Stimulated activated CD8-positive, alpha-beta memory T cell treated with anti-CD3 and anti-CD28 coated beads, Interleukin-15, amount 100 ng/mL, for 4 hours (primary cell): ENCODE results near the gene MLLT3.

Experiments used
- DNase-seq, 2 donors: peaks; one replicate each; pipeline ENCODE4 v3.0.0-alpha.2; 2020; ENCODE audit warnings: low read depth in 2 of 2

MLLT3 gene

DNA sequence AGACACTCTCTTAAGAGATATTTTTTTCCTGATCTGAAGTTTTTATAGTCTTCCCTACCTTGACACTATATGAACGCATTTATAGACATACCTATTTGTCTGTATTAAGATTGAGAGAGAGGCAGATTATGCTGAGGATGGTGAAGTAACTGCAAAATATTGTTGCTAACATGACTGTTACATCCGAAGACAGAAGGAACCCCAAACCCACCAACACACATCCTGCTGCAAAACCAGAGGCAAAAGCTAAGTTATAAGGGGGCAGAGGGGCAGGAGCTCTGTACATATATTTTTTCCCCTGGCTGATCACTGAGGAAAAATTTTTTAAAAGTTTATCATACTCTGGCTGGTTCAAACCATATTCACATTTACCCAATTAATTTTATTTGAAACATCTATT lies 279.0 kb downstream of the MLLT3 start:
- no peak for DNase-seq

DNA sequence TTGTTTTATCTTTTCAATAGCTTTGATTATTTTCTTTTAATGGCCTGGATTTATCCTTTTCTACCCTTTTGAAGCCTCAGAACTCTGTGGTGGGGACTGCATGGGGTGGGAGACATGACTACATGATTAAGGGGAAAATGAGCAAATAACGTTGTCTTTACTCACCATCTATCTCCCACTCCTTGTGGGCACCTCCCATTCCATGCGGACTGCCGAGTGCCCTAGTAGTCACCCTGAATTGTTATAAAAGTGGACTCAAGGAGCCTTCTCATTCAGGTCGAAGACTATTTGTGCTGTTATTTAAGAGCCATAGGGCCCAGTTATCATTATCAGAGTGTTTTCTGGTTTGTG lies 281.8 kb downstream of the MLLT3 start:
- DNase-seq = no peak

DNA sequence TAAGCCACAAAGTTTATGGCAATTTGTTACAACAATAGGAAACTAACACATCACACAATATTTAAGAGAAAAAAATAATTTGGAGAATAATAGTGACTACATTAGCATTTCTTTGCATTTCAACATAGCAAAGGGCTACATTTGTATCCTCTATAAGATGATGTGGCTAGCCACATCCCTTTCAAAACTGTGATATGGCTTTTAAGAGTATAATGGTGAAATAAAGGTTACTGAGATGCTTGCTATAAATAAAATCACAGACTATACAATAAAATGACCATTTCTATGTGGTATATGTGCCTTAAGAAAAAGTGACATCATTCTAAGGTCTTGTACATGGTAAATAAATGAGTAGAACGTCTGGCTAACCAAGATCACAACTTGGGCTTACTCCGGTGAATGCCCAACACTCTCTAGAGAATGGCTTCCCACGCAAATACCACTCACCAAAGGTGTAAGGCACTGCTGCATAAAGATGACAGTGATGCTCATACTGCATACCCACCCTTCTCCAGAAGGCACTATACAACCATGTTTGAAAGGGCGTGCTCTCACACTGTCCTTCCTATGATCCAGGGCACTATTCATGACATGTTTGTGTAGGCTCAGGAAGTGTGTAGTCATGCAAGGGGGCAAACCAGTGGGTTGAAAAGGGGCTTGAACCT lies 286.5 kb downstream of the MLLT3 start:
- DNase-seq = no peak

DNA sequence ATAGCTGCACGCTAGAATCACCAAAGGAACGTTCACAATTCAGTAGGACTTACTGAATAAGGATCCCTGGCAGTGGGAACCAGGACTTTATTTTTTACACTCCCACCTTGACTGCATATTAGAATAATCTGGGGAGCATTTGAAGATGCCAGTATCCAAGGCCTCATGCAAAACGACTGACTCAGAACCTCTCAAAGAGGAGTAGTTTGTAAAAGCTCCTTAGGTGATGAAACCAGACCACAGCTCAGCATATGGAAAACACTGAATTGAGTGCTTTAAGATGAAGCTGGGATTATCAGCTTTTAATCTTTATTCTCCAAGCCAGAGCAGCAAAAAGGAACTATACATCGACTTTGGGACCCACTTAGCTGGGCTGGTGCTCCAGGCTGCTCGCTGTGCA lies 288.3 kb downstream of the MLLT3 start:
- DNase-seq = no peak

DNA sequence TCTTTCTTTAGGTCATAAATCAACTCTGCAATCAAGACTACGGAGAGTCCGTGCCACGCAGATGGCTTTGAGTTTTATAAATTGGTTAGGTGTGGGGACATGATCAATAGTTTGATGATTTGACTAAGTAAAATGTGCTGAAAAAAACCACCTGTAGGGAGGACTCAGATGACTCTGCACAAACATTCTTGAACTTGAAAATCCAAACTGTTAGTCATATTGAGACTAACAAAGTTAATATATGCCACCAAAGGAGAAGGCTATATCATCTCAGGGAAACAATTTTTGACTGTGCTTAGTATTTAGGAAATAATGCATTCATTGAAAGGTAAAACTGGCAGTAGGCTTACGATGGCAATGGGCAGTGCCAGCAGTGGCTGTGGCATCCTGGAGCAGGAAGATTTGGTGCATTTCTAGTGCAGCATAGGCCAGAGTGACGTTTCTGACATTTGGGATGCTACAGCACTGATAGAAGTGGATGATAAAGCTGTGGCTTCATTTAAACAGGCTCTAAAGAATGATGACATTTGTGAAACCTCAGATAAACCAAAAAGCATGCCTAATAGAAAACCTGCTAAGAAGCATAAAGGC lies 291.1 kb downstream of the MLLT3 start:
- DNase-seq = no peak

DNA sequence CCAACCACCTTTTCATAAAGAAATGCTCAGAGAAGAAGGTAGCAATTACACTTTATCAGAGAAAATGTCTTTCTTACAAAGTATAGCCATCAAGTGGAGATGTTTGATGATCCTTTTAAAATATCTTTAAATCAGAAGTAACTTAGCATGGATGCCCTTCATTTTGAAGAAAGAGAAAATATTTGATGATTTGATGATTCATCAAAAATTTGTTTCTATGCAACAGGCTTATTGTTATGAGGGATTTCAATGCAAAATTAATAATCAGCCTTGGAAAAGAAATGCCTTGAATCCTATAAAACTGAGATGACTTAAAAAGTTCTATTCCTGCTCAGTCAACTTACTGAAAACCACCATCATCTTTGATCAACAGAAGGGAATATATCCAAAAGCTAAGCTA lies 291.6 kb downstream of the MLLT3 start:
- DNase-seq = no peak

DNA sequence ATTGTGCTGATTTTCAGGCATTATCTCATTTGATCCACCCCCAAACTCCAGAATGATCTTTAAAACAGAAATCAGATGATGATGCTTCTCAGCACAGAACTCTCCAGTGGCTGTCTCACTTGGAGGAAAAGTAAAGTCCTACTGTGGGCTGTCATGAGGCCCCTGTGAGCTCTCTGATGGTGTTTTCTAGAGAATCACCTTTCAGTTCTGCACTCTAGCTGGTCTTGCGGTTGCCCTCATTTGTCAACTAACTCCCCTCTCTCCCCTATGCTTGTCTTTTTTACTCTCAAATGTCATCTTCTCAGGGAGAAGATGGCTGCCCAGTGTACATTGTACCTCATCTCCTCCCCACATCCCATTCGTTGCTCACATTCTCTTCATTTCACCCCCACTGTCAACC lies 295.8 kb downstream of the MLLT3 start:
- DNase-seq = no peak

DNA sequence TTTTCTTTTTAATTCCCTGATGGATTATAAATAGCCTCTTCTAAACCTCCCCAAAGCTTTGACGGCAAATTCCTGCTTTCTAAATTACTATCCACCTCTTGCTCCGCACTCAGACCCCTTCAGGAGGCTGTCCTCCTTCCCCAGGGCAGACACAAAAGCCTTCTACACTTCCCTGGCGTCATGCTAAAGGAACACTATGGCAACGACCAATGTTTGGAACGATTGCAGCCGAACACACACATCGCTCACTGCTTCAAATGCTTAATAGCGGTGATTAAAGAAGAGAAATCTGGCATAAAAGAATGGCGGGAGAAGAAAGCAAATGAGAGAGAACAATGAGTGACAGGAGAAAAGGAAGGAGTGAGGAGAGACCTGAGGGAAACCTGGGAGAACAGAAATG lies 297.3 kb downstream of the MLLT3 start:
- DNase-seq = no peak

DNA sequence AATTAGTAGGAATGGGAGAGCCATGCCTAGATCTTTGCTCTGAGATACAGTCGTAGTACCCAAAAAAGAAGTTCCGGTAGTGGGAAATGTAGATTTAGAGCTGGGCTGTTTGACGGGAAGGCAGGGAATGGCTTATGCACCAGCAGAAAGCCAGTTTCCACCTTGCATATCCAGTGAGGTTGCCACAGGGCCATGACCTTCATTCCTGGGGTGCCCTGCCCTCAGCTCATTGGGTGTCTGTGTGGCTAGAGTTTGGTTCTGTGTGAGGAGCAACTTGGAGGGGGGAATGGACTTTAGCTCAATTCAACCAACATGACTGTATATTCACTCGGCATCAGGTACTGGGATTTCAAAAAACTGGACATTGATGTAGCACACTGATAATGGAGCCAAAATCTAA lies 300.1 kb downstream of the MLLT3 start:
- DNase-seq = no peak

DNA sequence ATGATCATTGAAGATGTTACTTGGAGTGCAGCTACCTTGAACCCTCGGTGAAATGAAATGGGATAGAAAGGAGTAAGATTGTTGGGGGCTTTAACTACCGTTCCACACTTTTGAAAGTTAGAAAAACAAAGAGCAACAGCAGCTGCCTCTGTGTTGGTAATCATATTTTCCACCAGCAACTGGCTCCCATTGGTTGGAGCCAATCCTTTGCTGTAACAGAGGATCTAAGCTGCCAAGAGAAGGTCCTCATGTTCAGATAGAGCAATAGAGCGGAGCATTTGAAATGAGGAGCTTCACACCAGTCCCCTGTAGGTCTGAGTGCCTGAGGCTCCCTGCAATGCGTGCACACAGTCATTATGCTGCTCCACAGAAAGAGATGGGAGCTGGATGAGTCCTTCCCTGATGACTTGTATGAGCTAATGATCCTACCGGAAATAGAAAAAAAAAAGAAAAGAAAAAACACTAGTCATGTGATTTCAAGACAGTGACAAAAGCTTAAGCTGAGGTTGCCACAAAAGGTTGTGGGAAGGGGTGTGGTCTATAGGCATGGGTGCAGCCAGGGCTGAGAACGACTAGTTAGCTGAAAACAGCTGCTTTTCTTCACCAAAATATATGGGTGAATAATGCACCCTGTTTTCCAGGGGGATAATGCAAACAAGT lies 300.7 kb downstream of the MLLT3 start:
- DNase-seq = no peak

DNA sequence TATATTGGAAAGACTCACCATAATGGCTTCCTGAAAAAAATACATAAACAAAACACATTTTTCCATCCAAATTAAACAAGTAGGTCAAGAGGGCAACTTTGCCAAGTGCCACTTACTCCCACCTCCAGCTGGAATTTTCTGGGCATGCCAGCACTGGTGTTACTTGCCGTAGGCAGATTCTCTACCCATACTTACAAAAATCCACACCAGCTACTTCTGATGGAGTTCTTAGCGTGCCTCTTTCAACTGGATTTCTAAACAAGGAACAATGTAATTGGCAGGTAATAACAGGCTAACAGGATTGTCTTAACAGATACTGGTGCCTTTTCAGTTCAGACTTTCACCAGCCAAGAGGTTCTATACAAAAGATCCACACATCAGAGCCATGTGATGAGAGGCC lies 301.4 kb downstream of the MLLT3 start:
- no peak for DNase-seq

DNA sequence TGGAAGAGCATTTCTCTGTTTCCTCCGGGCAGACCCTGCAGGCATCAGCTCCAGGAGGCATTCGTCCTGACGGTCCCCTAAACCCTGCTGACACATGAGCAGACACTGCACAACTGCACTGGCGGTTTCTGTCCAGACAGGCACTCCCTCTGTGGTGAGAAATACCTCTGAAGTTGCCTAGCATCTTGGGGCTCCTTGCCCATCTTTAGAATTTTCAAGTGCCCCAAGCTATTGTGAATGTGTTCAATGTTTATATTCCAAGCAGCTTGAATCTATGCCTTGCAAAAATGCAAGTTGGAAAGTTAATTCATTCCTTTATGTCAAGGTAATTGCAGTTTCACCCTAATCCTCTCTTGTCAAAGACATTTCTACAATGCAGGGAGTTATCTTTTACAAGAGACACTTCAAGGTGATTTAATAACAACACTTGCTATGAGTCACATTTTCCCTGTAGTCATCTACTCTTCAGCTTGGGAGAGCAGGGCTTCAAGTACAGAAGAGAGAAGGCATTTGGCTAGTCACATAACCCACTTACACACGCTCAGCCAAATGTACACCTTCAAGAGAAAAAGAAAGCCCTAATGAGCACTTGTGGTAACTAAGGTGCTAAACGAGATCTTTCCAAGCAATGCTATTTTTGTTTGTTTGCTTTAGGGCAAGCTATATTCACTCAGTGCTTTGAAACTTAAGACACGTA lies 302.5 kb downstream of the MLLT3 start:
- DNase-seq = no peak

DNA sequence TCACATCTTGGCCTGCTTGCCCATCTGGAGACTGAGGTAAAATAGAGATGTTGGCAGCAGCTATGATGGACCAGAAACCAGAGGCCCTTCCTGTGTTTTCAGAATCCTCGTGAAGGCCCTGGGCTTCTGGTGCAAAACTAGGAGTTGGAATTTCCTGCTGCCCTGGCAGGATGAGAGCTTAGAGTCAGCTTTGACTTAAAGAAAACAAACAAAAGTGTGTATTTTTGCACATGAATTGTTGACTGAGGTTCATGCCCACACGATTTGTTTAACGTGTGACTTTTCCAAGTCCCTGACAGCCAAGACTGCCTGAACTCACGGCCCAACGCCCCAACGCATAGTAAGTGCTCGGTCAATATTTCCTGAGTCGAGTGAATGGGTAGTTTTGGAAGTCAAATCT lies 303.1 kb downstream of the MLLT3 start:
- no peak for DNase-seq

DNA sequence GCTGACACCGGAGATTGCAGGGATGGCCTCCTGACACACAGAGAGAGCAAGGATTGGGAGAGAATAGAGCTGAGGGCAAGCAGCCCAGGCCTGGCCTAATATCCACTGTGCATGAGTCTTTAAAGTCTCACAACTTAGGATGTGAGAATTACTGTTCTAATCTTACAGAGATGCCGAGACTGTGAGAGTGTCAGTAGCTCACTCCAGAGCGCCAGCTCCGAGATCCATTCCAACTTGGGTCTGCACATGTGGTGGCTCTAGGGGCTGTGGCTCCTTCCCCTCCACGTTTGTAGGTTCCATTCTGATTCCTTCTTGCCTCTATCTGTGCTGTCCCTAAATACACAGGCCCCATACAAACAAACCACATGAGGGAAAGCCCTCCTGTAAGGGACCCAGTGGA lies 304.6 kb downstream of the MLLT3 start:
- no peak for DNase-seq

DNA sequence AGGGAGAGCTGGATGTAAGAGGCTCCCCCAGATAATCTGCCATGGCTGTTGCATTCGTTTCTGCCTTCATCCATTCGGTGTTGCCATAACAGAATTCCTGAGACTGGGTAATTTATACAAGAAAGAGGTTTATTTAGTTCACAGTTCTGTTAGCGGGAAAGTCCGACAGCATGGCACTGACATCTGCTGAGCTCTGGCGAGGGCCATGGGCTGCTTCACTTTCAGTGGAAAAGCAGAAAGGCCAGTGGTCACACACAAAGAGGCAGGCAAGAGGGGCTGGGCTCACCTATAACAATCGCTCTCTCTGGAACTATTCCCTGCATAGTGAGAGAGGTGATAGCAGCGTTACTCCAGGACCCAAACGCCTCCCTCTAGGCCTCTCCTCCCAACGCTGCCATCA lies 305.9 kb downstream of the MLLT3 start:
- DNase-seq = no peak

DNA sequence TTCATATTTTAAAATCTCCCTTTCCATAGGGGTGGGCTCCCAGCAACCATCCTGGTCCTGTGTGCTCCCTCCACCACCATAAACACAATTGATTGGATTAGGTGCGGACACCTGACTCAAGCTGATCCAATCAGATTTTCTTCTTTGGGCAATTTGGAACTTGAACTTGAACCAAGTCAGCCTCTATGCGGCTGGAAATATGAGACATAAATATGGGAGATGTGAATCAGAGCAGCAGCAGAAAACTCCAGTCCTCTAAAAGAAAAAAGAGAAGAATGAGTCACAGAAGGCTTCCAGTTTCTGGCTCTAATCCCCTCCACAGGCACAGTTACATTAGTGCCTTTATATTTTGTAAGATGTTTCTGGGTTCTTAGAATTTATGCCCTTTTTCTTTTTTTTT lies 306.6 kb downstream of the MLLT3 start:
- DNase-seq = no peak

DNA sequence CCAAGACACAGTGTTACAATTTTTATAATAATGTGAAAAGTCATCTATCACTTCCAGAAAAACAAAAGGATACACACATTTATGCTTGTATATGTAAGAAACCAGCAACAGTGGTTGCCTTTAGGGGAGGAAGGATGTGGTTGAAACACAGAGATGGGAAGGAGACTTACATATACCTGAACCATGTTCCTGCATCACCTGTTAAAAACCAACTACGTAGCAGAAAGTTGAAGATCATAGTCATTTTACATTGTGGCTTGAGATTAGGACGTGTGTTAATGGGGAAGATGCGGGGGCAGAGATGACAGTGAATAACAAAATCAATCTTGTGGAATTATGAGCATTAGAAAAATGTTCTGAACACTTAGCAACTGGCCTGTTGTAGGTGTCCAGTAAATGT lies 307.3 kb downstream of the MLLT3 start:
- no peak for DNase-seq

DNA sequence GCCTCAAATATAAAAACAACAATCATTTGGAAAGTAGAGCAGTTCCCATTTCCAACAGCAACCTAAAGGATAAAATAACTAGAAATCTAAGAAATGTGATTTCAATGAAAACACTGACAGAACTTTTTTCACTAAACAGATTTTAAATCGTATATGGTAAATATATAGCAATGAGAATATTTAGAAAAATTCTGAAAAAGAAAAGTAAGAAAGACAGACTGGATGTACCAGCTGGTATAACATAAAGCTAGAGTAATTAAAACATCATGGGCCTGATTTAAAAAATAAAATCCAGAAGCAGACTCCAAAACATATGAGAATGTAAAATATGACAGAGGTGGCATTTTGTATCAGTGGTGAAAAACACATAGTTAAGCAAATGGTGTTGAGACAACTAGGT lies 308.9 kb downstream of the MLLT3 start:
- DNase-seq = no peak

DNA sequence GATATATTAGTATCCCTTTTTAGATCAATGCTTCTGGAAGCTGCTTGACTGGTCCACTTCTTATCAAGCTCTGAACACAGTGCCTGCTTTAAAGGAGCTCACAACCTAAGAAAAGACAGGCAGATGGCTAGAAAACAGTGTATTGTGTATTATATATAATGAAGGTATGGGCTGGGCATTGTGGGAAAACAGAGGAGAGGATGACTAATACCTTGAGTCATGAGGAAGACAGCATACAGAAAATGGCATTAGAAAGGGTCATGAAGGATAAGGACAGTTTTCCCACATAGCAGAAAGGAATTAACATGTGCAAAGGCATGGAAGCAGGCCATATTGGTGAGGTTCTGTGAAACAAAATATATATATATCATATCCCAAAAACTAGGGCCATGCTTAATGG lies 309.6 kb downstream of the MLLT3 start:
- no peak for DNase-seq

DNA sequence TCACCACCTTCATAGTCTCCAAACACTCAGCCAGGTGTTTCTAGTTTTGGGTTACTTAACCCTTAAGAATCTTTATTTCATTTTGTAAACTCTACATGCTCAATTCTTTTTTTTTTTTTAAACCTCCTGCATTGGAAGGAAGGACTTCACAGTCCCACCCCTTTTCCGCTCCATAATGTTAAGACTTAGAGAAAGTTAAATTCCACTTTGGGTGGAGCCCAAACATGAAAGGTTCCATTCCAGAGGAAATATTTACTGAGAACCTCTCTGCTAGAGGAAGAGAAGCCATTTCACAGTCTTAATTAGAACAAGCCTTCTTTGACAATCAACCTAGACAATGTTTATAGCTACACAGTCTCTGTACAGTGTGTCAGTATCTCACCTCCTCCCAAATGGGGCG lies 312.3 kb downstream of the MLLT3 start:
- DNase-seq = no peak

DNA sequence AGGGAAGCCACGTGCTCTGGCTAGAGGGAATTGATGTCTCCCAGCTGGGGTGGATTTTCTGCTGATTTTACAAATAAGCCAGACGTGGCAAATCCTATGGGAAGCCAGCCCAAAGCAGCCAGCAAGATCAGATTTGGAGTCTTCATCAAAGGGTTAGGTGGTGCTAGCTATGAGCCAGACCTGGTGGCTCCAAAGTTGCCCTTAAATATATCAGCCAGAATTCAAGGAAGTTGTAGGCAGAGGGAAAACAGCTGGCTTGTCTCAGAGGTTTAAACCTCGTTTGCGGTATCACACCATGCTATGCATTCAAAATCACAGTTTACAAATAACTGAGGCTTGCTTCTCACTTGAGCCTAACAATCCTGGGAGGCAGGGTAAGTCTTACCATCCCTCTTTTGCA lies 313.2 kb downstream of the MLLT3 start:
- no peak for DNase-seq

DNA sequence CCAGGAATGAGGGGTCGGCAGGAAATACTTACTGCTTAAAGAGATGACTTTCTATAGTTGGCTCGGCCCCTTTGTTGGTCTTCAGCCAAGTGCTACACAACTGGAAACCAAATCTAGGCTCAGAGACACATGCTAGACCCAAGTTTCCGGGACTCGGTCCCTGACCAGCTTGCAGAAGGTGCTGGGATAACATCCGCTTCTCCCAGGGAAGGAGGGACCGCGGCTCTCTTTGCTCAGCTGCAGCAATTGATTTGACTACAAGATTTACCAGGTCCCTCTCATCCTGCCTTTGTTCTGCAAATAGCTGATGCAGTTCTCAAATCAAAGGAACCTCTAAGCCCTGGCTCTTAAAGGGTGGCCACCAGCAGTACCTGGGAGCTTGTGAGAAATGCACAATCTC lies 314.7 kb downstream of the MLLT3 start:
- no peak for DNase-seq

DNA sequence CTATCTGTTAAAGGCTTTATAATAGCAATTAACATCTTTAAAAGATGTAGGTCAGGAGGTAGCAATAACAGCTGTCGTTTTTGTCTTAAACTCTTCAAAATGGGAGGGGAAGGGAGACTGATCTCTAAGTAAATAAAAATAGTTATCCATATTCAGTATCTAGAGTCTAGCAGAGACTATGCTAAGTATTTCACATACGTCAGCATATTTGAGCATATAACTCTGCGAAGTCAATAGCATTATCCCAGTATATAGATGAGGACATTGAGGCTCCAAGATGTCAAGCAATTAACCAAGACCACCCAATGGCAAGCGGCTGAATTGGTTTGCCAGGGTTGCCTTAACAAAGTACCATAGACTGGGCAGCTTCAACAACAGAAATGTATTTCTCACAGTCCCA lies 316.8 kb downstream of the MLLT3 start:
- no peak for DNase-seq
